ENCODE data around the gene ROPN1B.

ROPN1B gene

DNA sequence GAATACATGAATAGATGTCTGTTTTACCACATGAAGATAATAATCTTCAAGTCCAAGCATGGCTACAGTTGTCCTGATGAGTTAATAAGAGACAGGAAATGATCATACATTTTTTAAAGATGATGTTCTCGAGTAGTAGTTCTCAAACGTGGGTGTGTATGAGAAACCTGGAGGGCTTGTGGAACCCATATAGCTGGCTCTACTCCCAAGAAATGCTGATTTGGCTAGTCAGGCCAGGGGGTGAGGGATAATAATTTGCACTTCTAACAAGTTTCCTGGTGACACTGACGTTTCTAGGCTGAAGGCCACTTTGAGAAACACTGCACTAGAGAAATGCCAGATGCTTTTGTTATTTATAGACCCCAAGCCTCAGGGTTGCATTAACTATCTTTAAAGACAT lies 37.0 kb downstream of the ROPN1B start:
- DNase-seq: no peak

DNA sequence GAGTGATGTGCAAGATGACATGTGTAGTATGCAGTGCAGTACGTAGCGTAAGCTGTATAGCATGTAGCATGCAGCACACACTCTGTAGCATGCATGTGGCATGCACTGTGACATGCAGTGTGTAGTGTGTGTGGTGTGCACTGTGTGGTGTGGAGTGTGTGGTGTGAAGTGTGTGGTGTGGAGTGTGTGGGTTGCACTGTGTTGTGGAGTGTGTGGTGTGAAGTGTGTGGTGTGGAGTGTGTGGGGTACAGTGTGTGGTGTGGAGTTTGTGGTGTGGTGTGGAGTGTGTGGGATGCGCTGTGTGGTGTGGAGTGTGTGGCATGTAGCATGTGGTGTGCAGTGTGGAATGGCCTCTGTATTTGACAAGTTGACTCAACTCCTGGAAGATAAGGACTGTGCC lies 39.2 kb downstream of the ROPN1B start:
- no peak for DNase-seq

DNA sequence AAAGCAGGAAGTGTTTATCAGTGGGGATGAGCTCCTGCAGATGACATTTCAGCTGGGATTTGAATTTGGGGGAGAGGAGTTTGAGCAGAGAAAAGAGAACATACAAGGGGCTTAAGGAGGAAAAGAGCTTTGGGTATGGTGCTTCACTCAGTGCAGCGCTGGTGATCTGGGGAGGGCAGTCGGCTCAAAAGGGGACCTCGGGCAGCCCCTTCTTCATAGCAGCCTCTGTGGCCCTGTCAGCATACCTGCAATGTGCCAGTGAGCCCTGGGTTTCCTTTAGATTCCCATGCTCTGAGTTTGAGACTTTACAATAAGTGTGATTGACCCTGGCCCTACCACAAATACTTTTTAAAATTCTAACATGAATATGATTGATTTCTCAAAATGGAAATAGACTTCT lies 40.2 kb downstream of the ROPN1B start:
- no peak for DNase-seq

DNA sequence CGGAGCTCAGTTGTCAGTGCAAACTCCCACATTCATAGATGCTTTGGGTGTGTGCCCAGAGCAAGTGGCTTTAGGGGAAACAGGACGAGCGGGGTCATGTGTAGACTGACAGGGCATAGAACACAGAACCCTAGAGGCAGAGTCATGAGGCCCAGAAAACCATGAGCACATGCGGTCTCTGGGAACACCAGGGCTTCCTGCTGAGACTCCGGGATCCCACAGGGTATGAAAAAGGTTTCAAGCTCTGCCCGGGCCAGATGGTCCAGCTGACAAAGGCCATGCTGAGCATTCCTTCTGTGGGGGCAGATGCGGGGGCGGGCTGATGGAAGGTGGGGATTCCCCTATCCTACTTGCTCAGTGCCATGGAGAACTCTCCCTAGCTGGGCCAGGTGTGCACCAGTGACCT lies 44.8 kb downstream of the ROPN1B start:
- no peak for DNase-seq

DNA sequence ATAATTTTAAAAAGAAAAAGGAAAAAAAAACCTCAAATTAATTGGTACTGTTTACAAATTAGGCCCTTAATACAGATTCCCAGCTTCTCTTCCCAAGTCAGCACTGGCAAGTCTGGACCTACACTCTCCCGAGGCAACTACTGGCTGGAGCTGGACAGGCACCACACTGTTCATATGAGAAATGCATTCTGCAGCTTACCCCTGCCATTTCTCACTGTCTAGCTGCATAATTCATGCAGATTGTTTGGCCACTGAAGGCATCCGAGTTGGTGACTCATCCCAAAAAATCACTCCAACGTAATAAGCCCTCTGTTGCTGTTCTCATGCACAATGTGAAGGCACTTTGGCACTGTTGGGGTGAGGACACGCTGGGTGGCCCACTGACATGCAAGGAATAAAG lies 45.3 kb downstream of the ROPN1B start:
- no peak for DNase-seq

DNA sequence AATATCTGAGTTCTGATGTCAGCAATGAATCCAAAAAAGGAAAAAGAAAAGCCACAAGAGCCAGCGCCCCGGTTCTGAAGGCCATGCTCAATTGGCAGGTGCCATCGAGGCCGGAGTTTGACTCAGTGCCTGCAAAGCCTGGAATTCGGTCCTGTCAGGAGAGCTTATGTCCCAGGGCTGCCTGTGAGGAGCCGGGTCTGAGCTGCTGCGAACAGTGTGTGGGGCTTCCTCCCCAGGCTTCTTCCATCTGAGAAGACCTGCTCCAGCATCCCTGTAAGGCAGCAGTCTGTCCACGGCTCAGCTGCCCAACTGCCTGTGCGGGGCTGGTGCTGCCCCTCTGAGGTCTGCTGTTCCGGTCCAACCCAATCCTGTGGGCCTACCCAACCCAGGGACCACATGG lies 46.1 kb downstream of the ROPN1B start:
- DNase-seq: no peak

DNA sequence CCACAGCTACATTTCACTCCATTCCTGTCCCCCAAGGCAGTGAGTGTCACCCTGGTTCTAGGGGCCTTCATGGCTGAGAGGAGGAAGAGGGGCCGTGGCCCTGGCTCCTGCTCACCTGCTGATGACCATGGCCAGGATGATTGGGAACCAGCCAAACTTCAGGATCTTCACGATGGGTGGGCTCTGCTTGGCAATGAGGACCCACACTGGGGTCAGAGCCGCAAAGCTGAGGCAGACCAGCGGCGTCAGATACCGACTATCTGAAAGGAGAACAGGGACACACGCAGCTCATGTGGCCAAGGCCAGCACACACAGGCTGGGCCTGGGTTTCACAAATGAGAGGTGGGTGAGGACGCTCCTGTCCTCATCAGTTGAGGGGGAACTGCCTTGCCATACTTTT lies 47.6 kb downstream of the ROPN1B start:
- no peak for DNase-seq

DNA sequence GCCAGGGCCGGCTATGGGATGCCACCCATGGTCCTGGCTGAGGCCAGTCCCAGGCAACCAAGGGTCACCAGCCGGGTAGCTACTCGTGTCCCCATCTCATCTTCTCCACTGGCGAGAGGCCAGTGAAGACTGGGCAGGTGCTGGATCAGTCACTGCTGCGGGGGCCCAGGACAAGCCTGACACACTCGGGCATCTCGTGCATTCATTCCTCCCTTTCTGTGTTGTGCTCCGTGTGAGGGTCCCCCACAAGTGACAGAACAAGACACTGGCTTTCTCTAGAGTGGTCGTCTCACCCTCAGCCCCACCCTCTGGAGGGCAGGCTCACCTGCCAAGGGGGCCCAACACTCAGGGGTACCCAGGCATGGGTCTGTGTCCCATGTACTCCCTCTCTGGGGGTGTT lies 48.4 kb downstream of the ROPN1B start:
- DNase-seq: no peak

DNA sequence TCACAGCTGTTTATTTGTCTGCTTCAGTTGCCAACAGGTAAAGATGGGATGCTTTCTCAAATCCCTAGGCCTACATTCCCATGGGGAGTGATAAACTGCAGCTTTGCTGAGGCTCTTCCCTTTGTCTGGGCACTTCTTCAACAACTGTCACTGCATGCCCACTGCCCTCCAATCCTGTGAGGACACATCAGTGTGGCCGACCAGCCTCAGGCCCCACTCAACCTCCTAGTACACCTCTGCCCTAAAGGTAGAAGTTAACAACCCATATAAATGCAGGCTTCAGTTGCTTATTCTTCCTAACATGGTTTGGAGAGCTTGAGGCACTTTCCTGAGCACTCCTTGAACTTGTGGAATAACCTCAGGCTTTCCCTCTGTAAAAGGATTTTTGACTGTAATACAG lies 49.6 kb downstream of the ROPN1B start:
- DNase-seq: no peak

DNA sequence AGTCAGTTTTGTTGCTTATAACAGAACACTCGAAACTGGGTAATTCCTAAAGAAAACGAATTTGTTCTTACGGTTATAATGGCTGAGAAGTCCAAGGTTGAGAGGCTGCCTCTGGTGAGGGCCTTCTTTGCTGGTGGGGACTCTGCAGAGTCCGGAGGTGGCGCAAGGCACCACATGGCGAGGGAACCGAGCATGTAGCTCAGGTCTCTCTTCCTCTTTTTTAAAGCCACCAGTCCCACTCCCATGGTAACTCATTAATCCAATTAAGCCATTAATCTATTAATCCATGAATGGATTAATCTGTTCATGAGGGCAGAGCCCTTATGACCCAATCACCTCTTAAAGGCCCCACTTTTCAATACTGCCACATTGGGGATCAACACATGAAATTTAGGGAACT lies 50.0 kb downstream of the ROPN1B start:
- no peak for DNase-seq

DNA sequence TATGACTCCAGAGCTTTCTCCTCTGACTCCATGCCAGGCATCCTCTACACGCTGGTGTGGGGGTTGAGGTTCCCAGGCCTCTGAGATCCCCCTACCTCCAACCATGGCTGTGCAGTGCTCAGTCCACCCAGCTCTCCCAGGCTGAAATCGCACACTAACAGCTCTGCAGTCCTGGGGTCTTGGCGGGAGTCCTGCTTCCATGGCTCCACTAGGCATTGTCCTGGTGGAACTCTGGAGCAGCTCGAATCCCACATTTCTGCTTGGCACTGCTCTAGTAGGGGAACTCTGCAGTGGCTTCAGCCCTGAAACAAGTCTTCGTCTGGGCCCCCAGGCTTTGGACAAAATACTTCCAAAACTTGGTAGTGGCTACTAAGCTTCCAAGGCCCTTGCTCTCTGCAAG lies 50.7 kb downstream of the ROPN1B start:
- DNase-seq: no peak

DNA sequence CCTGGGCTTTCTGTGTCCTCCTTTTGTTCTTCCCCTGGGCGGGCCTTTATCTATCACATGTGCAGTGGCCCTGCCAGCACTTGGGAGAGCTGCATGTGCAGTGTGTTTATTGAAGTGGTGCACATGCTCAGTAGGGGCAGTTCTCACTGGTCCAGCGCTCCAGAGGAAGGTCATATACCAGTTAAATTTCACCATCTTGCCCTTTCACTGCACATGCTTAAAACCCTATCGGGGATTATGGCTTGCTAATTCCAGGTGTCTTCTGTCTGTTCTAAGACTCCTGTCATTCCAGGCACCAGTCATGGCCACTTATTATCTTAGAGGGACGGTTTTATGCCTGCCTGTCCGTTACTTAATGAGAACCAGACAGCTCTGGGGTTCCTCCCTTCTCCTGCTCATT lies 52.2 kb downstream of the ROPN1B start:
- no peak for DNase-seq

DNA sequence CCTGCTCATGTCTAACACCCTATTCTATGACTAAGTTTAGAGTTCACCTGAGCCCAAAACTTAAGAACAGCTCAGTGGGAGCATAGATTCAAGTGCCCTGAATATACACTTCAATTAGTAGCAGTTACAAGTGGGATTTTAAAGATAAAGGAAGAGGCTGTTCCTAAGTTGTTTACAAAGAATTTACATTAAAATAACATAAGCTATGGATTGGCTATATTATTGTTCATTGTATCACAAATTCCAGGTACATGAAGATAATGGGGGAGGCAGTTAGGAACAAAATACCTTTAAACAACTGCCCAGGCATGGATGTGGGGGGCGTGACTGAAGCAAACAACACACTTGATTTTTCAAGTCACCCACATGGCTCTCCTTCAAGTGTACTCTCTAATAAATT lies 52.7 kb downstream of the ROPN1B start:
- no peak for DNase-seq

DNA sequence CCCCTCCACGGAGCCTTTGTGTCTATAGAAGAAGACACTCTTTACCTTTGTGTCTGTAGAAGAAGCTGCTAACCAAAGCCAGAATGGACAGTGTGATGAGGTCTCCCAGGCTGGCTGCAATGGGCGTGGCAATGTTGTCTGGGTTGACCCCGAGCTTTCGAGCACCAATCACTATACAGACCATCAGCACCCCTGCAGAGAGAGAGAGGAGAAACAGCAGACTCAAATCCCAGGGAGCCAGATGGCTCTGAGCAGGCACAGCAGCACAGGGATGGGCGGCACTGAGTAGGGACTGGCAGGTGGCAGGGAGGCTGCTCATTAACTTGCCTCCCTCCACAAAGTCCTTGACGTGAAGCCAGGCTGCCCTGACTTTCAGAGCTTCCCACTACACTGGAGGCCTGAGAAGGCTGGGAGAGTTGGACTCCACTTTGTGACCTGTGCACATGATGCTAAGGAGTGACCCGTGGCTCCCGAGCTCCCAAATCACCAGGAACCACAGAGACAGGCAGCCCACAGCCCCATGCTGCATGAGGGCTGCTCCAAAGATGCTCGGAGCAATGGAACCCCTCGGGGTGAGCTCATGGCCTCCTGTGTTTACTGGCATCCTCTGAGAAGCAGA lies 53.9 kb downstream of the ROPN1B start:
- no peak for DNase-seq

DNA sequence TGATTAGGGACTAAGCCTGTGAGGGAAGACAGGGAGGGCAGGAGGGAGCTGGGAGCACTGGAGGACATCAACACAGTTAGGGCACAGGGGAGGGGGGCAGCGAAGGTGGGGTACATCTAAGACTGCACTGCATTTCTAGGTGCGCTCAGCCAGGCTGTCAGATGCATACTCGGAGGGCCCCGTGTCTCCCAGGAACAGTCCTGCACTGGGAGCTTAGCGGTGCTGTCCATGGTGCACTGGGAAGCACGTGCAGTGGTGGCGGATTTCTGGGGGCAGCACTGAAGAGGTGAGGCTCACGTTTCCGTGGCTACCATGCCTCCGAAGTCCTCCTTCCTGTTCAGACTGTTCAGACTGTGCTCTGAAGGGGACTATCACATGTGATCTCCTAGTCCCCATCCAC lies 54.4 kb downstream of the ROPN1B start:
- no peak for DNase-seq

DNA sequence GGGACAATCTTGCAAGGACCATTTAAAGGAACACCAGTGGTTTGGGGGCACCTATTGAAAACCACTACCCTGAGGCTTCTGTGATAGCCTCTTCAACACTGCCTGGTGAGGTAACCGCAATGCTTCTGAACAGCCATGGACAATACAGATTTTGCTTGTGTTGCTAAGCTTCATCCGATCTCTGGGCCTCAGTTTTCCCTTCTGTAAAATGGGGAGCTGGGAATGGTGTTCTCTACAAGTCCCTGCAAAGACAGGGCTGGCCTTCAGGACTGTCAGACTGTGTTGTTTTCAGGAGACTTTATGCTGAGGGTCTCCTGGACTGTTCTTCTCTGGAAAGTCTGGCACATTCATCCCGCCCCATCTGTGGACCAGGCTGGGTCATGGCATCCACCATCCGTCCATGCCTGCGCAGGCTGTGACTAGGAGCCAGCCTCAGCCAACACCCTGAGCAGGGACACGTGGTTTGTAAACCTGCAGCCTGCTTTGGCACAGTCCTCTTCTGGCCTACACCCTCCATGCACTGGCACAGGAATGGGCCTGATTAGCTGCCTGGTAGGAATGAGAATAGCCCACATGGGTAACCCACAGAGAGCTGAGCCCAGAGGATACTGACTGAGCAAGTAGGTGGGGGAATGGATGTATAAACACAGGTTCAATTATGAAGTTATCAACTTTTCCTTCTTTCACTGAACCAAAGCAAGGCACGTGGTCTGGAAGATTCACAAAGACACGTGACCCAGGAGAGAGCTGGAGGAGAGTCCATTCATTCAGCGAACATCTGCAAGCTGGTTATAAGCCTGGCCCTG lies 55.3 kb downstream of the ROPN1B start:
- DNase-seq: no peak

DNA sequence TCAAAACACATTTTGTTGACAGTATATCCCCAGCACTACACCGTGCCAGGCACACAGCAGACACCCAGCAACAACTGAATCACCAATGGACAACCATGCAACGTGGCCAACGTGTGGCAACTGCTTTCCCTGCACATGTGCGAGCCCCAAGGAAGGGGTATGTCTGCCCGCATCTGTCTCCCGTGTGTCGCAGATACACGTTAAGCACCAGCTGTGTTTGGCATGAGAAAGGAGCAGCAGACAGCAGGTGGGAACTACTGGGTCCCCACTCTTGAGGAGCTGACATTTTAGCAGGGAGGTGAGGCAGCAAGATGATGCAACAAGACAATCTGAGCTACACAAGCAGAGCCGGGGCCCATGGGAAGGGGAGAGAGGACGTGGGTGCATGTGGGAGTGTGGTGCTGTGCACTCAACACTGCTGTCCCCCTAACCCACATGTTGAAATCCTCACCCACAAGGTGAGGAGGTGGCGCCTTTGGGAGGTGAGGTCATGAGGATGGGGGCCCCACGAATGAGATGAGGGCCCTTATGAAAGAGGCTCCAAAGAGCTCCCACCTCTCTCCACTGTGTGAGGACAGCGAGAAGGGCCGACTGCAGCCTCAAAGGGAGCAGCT lies 56.2 kb downstream of the ROPN1B start:
- no peak for DNase-seq

DNA sequence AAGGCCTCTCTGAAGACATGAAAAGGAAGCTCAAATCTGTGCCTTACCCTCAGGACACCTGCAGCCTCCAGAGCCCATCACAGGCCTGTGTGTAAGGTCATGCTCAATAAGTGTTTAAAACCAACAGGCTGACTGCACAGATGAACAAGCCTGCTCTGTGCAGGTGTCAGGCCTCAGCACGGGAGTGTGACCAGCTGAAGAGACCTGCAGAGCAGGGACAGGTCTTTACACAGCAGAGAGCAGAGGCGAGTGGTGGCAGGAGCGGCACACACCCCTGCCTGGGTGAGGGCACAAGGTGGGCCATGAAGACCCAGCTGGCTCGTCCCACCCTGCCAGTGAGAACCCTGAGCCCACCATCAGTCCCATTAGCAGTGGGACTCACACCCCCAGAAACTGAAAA lies 56.9 kb downstream of the ROPN1B start:
- no peak for DNase-seq

DNA sequence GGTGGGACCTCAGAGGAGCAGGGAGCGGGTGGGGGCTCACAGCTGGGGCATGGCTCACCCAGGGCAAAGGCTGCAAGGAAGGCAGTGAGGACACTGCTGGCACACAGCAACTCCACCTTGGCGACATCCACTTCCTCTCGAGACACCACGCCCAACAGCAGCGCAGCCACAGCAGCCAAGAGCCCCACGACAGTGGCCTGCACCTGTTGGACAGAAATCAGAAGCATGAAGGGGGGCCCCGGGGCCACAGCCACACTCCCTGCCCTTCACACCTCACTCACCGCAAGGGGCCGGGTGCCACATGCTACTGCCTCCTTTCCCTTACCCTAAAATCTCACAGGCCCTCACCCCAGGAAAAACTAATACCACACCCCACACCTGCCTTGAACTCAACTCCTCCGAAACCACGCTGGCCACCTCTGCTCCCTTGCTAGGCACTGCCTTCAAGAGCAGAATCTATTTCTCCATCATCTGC lies 57.3 kb downstream of the ROPN1B start:
- no peak for DNase-seq

DNA sequence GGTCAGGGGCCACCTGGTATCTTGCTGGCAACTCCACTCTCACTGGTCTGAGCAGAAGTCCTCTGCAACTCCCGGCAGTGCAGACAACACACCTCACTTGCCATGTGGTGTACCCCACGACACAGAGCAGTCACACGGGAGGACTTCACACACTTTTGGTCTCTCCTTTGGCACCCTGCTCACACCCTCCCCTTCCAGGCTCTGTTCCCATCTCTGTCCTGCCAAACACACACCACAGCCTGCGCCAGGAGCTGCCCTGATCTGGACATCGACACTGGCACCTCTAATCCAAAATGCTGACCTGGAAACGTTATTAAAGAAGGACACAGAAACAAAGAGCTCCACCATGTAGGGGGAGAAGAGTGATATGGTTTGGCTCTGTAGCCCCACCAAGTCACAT lies 57.8 kb downstream of the ROPN1B start:
- DNase-seq: no peak

DNA sequence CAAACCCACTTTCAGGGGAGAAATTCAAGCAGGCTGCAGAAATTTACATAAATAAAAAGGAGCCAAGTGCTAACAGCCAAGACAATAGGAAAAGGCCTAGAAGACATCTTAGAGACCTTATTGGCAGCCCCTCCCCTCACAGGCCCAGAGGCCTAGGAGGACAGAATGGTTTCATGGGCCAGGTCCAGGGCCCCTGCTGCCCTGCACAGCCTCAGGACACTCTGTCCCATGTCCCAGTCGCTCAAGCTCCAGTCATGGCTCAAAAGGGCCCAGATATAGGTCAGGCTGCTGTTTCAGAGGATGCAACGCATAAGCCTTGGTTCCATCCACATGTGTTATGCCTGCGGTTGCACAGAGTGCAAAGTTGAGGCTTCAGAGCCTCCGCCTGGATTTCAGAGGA lies 59.1 kb downstream of the ROPN1B start:
- DNase-seq: no peak

DNA sequence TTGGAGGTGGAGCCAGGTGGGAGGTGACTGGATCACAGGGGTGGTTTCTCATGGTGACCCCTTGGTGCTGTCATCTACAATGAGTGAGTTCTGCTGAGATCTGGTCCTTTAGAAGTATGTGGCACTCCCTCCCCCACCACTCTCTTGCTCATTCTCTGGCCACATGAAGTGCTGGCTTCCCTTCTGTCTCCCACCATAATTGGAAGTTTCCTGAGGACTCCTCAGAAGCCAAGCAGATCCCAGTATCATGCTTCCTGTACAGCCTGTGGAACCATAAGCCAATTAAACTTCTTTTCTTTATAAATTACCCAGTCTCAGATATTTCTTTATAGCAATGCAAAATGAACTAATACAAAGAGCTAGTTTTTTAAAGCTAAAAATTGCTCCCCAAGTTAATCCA lies 60.3 kb downstream of the ROPN1B start:
- DNase-seq: no peak

DNA sequence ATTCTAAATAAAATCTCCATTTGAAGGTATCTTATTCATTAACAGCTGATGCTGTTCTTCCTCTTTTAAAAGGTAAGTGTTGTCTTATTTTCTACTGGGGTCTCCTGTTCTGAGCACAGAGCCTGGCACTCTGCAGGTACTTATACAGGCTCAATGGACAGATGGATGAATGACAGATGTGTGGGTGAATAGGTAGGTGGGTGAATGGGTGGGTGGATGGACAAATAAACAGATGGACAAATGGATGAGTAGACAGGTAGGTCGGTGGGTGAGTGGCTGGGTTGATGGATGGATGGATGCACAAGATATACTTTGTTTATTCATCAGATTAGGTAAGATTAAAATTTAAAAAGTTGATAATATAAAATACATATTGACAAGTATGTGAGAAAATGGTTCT lies 61.5 kb downstream of the ROPN1B start:
- no peak for DNase-seq

DNA sequence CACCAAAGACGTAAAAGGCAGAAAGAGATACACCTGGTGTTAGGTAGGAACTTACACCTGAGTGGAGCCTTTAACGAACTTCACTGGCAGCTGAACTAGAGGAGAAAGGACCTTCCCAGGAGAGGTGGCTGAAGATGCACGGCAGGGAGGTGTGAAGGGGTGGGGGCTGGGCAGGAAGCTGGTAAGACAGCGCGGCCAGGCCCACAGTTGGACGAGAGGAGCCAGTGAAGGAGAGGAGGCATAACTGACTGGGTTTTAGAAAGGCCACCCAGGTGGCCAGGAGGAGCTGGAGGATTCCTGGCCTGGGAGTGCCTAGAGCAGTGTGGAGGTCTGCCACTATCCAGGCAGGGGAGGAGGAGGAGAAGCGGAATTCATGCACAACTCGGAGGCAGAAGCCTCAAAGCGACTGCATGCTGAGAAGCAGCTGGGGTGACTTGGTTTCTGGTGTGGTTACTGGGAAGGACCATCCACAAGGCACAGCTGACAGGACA lies 63.0 kb downstream of the ROPN1B start:
- DNase-seq: no peak
